SK-N-MC (cell line): Measurements from ENCODE around the gene CAPN2.
A peak's percentile ranks its signal among the peaks of the same experiment; 100 is the strongest.
"Not testable (repeated sequence)": the region's sequence is repeated elsewhere in the genome, so short reads cannot be mapped to it uniquely, and the experiment has no call there.

Source experiments
- DNase-seq: peaks from one replicate; pipeline ENCODE4 v3.0.0-alpha.2; 2011; ENCODE audit warnings: low read depth, low spot score
- H3K27ac ChIP-seq: fragments of 200-600 bp; sonication (generic); 2 replicates; pipeline ENCODE4 v1.5.1; 2016; ENCODE audit warnings: mixed run types
- H3K36me3 ChIP-seq: fragments of 200-600 bp; sonication (generic); 2 replicates; pipeline ENCODE4 v1.6.1; 2017; ENCODE audit warnings: antibody characterized with exemption, low read length, mixed read lengths; ENCODE audit not compliant: insufficient read depth
- H3K4me3 ChIP-seq: fragments of 200-600 bp; sonication (generic); 2 replicates; pipeline ENCODE4 v1.5.1; 2016
- H3K9ac ChIP-seq: fragments of 200-600 bp; sonication (generic); 2 replicates; pipeline ENCODE4 v1.8.0; 2017; ENCODE audit warnings: mixed run types, mixed read lengths; ENCODE audit not compliant: insufficient read length
- H3K9me3 ChIP-seq: fragments of 200-600 bp; sonication (generic); 2 replicates; pipeline ENCODE4 v1.6.1; 2017; ENCODE audit warnings: low read depth, mild to moderate bottlenecking, antibody characterized with exemption, low read length, moderate library complexity, mixed read lengths
- EZH2 ChIP-seq: fragments of 200-600 bp; sonication (generic); IDR thresholded peaks from one replicate; pipeline ENCODE4 v1.6.1; 2017; ENCODE audit warnings: antibody characterized with exemption
- FOXP2 ChIP-seq: optimal IDR thresholded peaks from 2 replicates; pipeline ENCODE3; 2011; ENCODE audit warnings: mild to moderate bottlenecking, moderate library complexity; ENCODE audit not compliant: insufficient read depth; ENCODE audit errors: extremely low read length, control extremely low read depth
- POLR2AphosphoS5 ChIP-seq: IDR thresholded peaks from 2 replicates; pipeline ENCODE4 v1.6.1; 2012; ENCODE audit warnings: mild to moderate bottlenecking, low read depth, low read length, borderline replicate concordance

The CAPN2 gene

GRCh38 chr1:223727541-223727940, 15.2 kb downstream of the CAPN2 start:
- no peaks in the 10 kb centered on the region for H3K9me3 ChIP-seq
- no peak overlapping the region for H3K27ac ChIP-seq
- TF ChIP-seq POLR2AphosphoS5 (no peak), FOXP2 (no peak), EZH2 (no peak)
- no peak overlapping the region for H3K9ac ChIP-seq
- H3K36me3 ChIP-seq, result no peaks in the 10 kb centered on the region; the same call in 1 of the 2 replicates
- no peak for DNase-seq
- no peak overlapping the region for H3K4me3 ChIP-seq

DNA sequence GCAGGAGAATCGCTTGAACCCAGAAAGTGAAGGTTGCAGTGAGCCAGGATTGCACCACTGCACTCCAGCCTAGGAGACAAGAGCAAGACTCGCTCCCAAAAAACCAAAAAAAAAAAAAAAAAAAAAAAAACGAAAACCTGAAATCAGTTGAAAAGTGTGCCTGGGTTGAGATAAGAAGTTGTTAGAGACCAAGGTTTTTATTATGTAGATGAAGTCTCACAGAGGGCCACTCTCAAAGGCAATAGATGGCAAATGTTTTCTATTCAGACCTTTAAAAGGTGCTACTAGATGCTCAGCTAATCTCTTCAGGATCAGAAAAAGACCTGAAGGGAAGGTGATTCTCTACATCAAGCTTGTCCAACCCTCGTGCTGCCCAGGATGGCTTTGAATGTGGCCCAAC, 17.6 kb downstream of the CAPN2 start:
- no peaks in the 10 kb centered on the region for H3K9me3 ChIP-seq
- no peak overlapping the region for H3K4me3 ChIP-seq
- no peak overlapping the region for H3K9ac ChIP-seq
- no peak overlapping the region for H3K27ac ChIP-seq
- TF ChIP-seq POLR2AphosphoS5, result no peak
- no peak for TF ChIP-seq EZH2
- no peak for TF ChIP-seq FOXP2
- no peaks in the 10 kb centered on the region; the same call in 1 of the 2 replicates for H3K36me3 ChIP-seq
- DNase-seq, result no peak

DNA sequence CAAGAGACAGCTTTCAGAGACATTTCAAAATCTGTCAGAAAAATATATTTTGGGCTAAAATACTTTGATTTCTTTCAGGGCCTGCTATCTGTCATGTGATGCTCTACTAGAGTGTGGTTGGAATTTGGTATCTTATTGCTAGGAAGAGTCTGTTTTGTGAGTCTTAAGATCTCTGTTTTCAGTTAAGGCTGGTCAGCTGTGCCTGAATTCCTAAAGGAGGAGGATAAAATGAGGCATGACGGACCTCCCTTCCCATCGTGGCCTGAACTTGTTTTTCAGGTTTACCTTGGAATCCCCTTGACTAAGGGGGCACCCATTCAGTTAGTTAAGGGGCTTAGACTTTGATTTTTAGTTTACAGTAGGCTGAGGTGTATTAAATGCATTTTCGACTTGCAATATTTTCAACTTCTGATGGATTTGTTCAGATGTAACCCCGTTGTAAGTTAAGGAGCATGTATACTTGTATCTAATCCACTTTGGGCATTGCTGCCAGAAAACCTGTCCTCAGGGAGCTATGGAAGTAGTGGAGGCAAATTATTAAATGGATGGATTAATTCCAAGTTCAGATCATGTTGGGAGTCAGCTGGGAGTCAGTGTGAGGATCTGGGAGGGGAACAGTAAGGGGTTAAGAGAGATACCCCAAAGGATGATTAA, 18.3 kb downstream of the CAPN2 start:
- no peak overlapping the region for H3K4me3 ChIP-seq
- TF ChIP-seq POLR2AphosphoS5, result no peak
- no peak for TF ChIP-seq FOXP2
- TF ChIP-seq EZH2, result no peak
- H3K9ac ChIP-seq, result no peak overlapping the region
- peak overlapping the region; percentile 47; the same call in 1 of the 2 replicates for H3K27ac ChIP-seq
- H3K9me3 ChIP-seq, result no peaks in the 10 kb centered on the region
- DNase-seq, result no peak
- H3K36me3 ChIP-seq, result no peaks in the 10 kb centered on the region; the same call in 1 of the 2 replicates

GRCh38 chr1:223731133-223731770, 18.9 kb downstream of the CAPN2 start:
- H3K27ac ChIP-seq, result peak overlapping the region; percentile 47; the same call in 1 of the 2 replicates
- DNase-seq, result no peak

DNA sequence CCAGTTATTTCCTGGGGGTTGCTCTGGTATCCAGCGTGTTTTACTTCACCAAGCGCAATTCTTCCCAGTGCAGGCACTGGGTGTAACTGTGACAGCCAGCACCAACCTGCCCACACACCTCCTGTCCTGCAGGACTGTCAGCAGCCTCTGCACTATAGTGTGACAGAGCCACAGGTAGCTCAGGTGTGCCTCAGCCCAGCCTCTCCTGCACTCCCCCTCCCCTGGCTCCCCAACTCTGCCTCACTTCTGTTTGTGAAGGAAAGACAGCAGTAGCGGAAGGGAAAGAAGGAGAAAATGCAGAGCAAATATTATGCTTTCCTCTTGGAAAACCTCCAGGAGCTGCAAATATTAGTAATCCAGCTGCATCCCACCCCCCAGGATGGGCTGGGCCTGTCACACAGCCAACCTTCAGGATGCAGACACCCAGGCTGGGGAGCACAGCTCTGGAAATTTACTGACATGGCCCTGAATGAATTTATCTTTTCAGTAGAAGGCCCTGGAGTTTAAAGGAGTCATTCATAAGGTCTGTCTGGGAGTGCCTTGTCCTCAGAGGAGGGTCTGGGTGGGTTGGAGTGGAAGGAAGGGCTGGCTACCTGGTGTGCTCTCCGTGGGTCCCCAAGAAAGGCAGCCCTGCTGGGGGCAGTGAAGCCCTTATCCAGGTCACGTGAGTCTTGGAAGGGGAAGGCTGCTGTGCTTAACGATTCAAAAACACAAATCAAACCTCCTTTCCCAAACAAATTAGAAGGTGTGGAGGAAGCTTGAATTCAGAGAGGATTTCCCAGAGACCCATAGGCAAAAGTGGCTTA, 20.9 kb downstream of the CAPN2 start:
- H3K27ac ChIP-seq, result peak overlapping the region; percentile 38
- no peak overlapping the region for H3K4me3 ChIP-seq
- H3K9me3 ChIP-seq, result no peaks in the 10 kb centered on the region
- H3K9ac ChIP-seq, result peak overlapping the region; percentile 39
- no peaks in the 10 kb centered on the region; the same call in 1 of the 2 replicates for H3K36me3 ChIP-seq
- no peak for TF ChIP-seq EZH2
- no peak for TF ChIP-seq FOXP2
- TF ChIP-seq POLR2AphosphoS5, result no peak
- DNase-seq, result no peak

More at GRCh38 chr1:223731133-223731770, 18.9 kb downstream of the CAPN2 start:
- TF ChIP-seq POLR2AphosphoS5 (no peak), EZH2 (no peak), FOXP2 (no peak)
- Histone ChIP-seq H3K4me3 (0 out of 2 replicates have a peak overlapping the region, but pooled peaks have one; percentile 6), H3K9me3 (no peaks in the 10 kb centered on the region), H3K36me3 (no peaks in the 10 kb centered on the region; the same call in 1 of the 2 replicates), H3K9ac (no peak overlapping the region)

DNA sequence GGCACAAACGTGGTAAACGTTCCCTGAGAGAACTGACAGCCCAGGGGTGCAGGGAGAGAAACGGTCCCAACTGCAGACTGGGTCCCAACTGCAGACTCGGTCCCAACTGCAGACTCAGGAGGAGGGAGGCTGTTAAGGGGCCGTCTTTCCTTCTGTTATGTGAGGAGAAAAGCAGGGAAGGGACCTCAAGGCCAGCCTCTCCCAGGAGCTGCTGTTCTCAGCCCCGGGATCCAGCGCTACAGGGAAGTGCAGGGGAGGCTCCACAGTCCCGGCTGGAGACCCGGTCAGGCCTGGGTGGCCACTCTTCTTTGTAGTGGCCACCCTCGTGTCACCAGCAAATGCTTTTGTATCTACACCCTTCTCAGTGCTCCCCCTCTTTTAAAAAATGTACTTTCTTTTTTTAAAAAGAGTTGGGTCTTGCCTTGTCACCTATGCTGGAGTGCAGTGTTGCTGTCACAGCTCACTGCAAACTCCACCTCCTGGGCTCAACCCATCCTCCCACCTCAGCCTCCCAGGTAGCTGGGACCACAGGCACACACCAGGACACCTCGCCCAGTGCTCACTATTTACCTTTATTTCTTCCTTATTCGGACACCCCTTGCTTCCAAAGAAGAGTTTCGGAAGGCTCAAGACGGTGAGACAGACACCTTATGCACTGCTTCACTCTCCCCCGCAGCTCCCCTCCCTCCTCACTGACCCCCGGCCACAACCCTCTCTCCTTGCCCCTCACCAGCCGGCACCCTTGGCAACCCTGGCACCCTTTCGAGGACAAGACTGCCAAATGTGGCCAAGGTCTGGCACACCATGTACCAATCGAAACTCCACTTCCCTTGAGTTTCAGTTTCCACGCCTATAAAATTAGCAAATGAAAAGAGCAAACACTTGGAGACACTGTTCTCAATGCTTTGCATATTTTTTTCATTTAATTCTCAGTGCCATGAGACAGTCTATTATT, 21.8 kb downstream of the CAPN2 start:
- Histone ChIP-seq H3K27ac (peak overlapping the region; percentile 38; the same call in 1 of the 2 replicates), H3K9me3 (no peaks in the 10 kb centered on the region), H3K4me3 (no peak overlapping the region), H3K9ac (peak overlapping the region; percentile 39), H3K36me3 (no peaks in the 10 kb centered on the region)
- TF ChIP-seq FOXP2 (no peak), POLR2AphosphoS5 (no peak), EZH2 (no peak)
- no peak for DNase-seq

- not testable (repeated sequence) for H3K27ac ChIP-seq, H3K9ac ChIP-seq, H3K9me3 ChIP-seq, H3K4me3 ChIP-seq, DNase-seq, H3K36me3 ChIP-seq
These were observed 24.3 kb downstream of the CAPN2 start for GRCh38 chr1:223736638-223737037.
